OCI-LY1 (cell line): ENCODE results near the gene NUMB.

ENCODE experiments used
- H2AFZ ChIP-seq: fragments of 200-600 bp; sonication (generic), shearing (Covaris generic); 2 replicates; pipeline ENCODE4 v1.6.0; 2014; ENCODE audit warnings: antibody characterized with exemption, mild to moderate bottlenecking, low read length
- H3F3A ChIP-seq: fragments of 200-600 bp; sonication (generic), shearing (Covaris generic); 2 replicates; pipeline ENCODE4 v1.6.0; 2014; ENCODE audit warnings: mild to moderate bottlenecking, antibody characterized with exemption, low read length, moderate library complexity; ENCODE audit not compliant: insufficient read depth
- H3K27ac ChIP-seq: fragments of 200-600 bp; sonication (generic); 2 replicates; pipeline ENCODE4 v1.5.1; 2014; ENCODE audit warnings: low read length, mixed run types, mild to moderate bottlenecking, low read depth; ENCODE audit not compliant: poor library complexity, severe bottlenecking
- H3K27me3 ChIP-seq: fragments of 200-600 bp; sonication (generic); 2 replicates; pipeline ENCODE4 v1.6.0; 2014; ENCODE audit warnings: antibody characterized with exemption, mild to moderate bottlenecking, low read length, moderate library complexity; ENCODE audit not compliant: insufficient read depth
- H3K36me3 ChIP-seq: fragments of 200-600 bp; sonication (generic); 2 replicates; pipeline ENCODE4 v1.6.1; 2014; ENCODE audit warnings: mild to moderate bottlenecking, antibody characterized with exemption, low read length, moderate library complexity, mixed read lengths; ENCODE audit not compliant: insufficient read depth
- H3K4me1 ChIP-seq: fragments of 200-600 bp; sonication (generic); 2 replicates; pipeline ENCODE4 v1.5.1; 2014; ENCODE audit warnings: mild to moderate bottlenecking, low read length, moderate library complexity; ENCODE audit not compliant: insufficient read depth, severe bottlenecking
- H3K4me2 ChIP-seq: fragments of 200-600 bp; sonication (generic), shearing (Covaris generic); 2 replicates; pipeline ENCODE4 v1.6.1; 2014; ENCODE audit warnings: low read length
- H3K4me3 ChIP-seq: fragments of 200-600 bp; sonication (generic); 2 replicates; pipeline ENCODE4 v1.5.1; 2014; ENCODE audit warnings: low read length, low read depth, mild to moderate bottlenecking, mixed read lengths; ENCODE audit not compliant: poor library complexity, severe bottlenecking
- H3K79me2 ChIP-seq: fragments of 200-600 bp; shearing (Covaris generic); 2 replicates; pipeline ENCODE4 v1.6.1; 2016; ENCODE audit warnings: mixed run types, low read length, mixed read lengths; ENCODE audit not compliant: insufficient read depth
- H3K9ac ChIP-seq: fragments of 200-600 bp; sonication (generic), shearing (Covaris generic); 2 replicates; pipeline ENCODE4 v1.6.1; 2014; ENCODE audit warnings: mild to moderate bottlenecking, low read length, mixed read lengths
- H3K9me2 ChIP-seq: fragments of 200-600 bp; sonication (generic), shearing (Covaris generic); 2 replicates; pipeline ENCODE4 v1.6.1; 2014; ENCODE audit warnings: low read depth, mild to moderate bottlenecking, low read length, mixed read lengths
- H3K9me3 ChIP-seq: fragments of 200-600 bp; shearing (Covaris generic); 2 replicates; pipeline ENCODE4 v1.6.1; 2014; ENCODE audit warnings: low read length, mixed read lengths
- H4K20me1 ChIP-seq: fragments of 200-600 bp; sonication (generic), shearing (Covaris generic); 2 replicates; pipeline ENCODE4 v1.6.0; 2016; ENCODE audit warnings: mild to moderate bottlenecking, low read length; ENCODE audit not compliant: insufficient read depth
- EZH2 ChIP-seq: fragments of 200-600 bp; sonication (generic), shearing (Covaris generic); IDR thresholded peaks from 2 replicates; pipeline ENCODE4 v1.8.0; 2017; ENCODE audit warnings: borderline replicate concordance, mixed run types, mild to moderate bottlenecking, antibody characterized with exemption, low read length, moderate library complexity, mixed read lengths
- TF ChIP-seq, protein P1 (sequence below): fragments of 200-600 bp; sonication (generic), shearing (Covaris generic); IDR thresholded peaks from 2 replicates; pipeline ENCODE4 v1.5.1; 2017; ENCODE audit warnings: mild to moderate bottlenecking, antibody characterized with exemption, low read length, moderate library complexity, mixed read lengths

NUMB gene

GRCh38 chr14:73305499-73305898, 152.8 kb downstream of the NUMB start:
- no peaks in the 10 kb centered on the region for H3K79me2 ChIP-seq
- no peak overlapping the region for H3K4me3 ChIP-seq
- H3K4me2 ChIP-seq = no peak overlapping the region
- H3K4me1 ChIP-seq = peaks cover 19% of the 10 kb centered on the region
- H3K27me3 ChIP-seq = no peaks in the 10 kb centered on the region
- H3K27ac ChIP-seq = no peak overlapping the region
- no peaks in the 10 kb centered on the region for H3F3A ChIP-seq
- no peak overlapping the region for H3K9ac ChIP-seq
- H3K9me2 ChIP-seq = no peaks in the 10 kb centered on the region
- no peaks in the 10 kb centered on the region for H4K20me1 ChIP-seq
- TF ChIP-seq EZH2 = no peak
- TF ChIP-seq, protein P1, sequence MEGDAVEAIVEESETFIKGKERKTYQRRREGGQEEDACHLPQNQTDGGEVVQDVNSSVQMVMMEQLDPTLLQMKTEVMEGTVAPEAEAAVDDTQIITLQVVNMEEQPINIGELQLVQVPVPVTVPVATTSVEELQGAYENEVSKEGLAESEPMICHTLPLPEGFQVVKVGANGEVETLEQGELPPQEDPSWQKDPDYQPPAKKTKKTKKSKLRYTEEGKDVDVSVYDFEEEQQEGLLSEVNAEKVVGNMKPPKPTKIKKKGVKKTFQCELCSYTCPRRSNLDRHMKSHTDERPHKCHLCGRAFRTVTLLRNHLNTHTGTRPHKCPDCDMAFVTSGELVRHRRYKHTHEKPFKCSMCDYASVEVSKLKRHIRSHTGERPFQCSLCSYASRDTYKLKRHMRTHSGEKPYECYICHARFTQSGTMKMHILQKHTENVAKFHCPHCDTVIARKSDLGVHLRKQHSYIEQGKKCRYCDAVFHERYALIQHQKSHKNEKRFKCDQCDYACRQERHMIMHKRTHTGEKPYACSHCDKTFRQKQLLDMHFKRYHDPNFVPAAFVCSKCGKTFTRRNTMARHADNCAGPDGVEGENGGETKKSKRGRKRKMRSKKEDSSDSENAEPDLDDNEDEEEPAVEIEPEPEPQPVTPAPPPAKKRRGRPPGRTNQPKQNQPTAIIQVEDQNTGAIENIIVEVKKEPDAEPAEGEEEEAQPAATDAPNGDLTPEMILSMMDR = no peak
- H3K9me3 ChIP-seq = no peaks in the 10 kb centered on the region
- no peak overlapping the region for H2AFZ ChIP-seq
- no peaks in the 10 kb centered on the region for H3K36me3 ChIP-seq

DNA sequence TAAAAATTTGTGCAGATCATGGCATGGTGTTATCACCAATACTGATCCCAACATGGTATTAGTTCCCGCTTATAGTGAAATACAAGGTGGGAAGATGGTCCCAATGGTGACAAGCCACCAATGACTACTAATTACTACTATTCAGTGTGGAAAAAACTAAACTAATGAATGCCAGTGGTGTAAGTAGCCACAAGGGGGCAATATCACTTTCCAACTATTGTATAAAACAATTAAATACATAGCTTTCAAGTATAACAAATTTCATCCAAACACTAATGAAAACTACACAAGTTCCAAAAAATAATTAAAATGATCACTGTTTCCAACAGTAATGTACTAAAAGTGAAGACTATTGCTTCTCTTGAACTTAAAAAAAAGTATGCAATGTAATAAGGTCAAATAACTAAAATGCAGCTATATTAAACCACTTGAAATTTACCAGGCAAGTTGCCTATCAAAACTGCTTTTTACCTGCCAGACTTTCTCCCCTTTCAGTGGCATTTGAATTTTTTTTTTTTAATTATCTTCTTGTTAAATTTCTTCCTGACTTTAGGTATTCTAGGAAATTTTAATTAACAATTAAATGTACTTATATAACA, 163.0 kb downstream of the NUMB start:
- Histone ChIP-seq H4K20me1 (no peaks in the 10 kb centered on the region), H3K4me2 (no peak overlapping the region), H3K79me2 (no peaks in the 10 kb centered on the region), H3K27ac (no peak overlapping the region), H3K27me3 (no peaks in the 10 kb centered on the region), H3F3A (no peaks in the 10 kb centered on the region), H3K4me1 (no peaks in the 10 kb centered on the region), H3K36me3 (peaks cover 4% of the 10 kb centered on the region; the same call in 1 of the 2 replicates), H2AFZ (no peak overlapping the region), H3K9me2 (no peaks in the 10 kb centered on the region), H3K4me3 (no peak overlapping the region), H3K9me3 (no peaks in the 10 kb centered on the region), H3K9ac (no peak overlapping the region)
- TF ChIP-seq EZH2 = no peak
- TF ChIP-seq, protein P1 = peak; percentile 80

DNA sequence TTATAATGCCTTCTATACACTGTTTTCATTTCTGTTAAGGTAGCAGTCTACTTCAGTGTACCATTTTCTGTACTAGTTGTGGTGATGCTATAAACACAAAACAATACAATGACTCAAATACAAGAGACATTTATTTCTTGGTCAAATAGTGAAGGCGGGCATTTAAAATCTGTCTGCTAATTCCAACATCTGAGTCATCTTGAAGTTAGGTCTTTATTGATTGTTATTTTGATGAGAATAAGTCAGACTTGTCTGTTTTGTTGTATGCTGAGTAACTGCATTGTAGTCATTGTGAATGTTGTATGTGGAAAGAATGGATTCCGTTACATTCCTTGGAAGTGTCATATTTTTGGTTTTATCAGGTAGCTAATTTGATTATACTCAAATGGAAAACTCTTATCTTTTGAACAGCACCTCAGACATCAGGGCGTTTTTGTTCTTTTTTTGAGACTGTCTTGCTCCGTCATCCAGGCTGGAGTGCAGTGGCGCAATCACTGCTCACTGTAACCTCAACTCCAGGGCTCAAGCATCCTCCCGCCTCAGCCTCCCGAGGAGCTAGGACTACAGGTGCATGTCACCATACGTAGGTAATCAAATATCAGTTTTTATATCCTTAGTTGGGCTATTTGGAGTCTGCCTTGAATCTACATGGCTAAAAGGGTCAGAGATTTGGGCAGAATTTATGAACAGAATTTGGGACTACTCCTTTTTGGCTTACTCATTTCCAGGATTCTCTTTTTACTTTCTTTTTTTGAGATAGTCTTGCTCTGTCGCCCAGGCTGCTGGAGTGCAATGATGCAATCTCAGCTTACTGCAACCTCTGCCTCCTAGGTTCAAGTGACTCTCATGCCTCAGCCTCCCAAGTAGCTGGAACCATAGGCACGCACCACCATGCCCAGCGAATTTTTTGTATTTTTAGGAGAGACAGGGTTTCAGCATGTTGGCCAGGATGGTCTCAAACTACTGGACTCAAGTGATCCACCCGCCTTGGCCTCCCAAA, 164.3 kb downstream of the NUMB start:
- no peak overlapping the region for H3K9ac ChIP-seq
- no peak overlapping the region for H3K4me2 ChIP-seq
- H3F3A ChIP-seq = no peaks in the 10 kb centered on the region
- no peaks in the 10 kb centered on the region for H3K9me2 ChIP-seq
- H3K27ac ChIP-seq = no peak overlapping the region
- H3K36me3 ChIP-seq = peaks cover 4% of the 10 kb centered on the region; the same call in 1 of the 2 replicates
- no peaks in the 10 kb centered on the region for H3K79me2 ChIP-seq
- H3K27me3 ChIP-seq = no peaks in the 10 kb centered on the region
- no peaks in the 10 kb centered on the region for H4K20me1 ChIP-seq
- H3K4me3 ChIP-seq = no peak overlapping the region
- H2AFZ ChIP-seq = no peak overlapping the region
- no peak for TF ChIP-seq EZH2
- TF ChIP-seq, protein P1 = no peak
- peaks cover 8% of the 10 kb centered on the region for H3K4me1 ChIP-seq
- H3K9me3 ChIP-seq = no peaks in the 10 kb centered on the region
